ENCODE data around the gene AUTS2.

DNA sequence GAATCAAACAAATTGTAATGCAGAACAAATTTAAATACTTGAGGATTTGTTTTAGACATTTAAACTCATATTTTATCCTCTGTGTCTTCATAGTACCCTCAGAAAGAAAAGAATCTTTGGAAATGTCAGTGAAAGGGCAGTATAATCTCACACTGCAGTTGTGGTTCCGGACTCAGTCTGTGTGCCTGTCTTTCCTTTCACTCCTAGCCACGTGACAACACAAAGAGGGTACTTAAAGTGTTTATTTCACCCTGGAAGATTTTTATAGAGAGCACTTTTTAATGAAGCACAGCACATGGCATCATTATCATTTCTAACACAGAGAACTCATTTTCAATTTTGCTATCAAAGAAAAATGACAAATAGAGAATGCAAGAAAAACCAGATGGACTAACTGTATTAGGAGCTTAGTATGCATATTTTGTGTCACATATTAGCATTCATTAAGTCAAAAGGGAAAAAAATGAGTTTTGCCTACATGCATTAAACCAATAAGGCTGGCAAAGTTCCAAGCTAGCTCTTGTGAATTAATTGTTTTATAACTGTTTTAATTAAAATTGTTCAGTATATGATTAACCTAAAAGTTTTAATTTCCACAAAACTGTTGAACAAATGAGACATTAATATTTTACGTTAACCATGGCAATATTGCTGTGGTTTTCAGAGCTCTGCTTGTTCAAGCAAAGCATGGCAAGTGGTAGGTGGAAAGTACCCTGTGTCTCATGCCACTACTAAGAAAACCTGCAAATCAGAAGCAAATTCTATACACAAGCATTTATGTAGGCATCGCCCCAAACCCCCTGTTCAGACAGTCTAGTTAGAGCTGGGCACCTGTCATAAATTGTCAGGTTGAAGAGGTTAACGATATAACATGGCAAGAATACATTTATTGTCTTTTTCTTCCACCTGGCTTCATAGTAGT is 65.9 kb downstream of the AUTS2 start:
- TF ChIP-seq GATA2 (IDR thresholded peaks at IDR 0.05; ENCODE audit: low read depth, low read length) (no peak), GATA3 (IDR thresholded peaks at IDR 0.05; ENCODE audit: low read depth, low read length) (no peak)
